RCC 7860 (cell line): ENCODE results near the gene ACBD4.

Experiments
- DNase-seq: peaks from one replicate; pipeline ENCODE4 v3.0.0-alpha.2; 2015; ENCODE audit warnings: low spot score
- FAIRE-seq: peaks from 2 replicates; lab custom pipeline; 2012; peaks lifted over from hg19 to GRCh38; lab: Jason Lieb, UNC

Gene ACBD4

DNA sequence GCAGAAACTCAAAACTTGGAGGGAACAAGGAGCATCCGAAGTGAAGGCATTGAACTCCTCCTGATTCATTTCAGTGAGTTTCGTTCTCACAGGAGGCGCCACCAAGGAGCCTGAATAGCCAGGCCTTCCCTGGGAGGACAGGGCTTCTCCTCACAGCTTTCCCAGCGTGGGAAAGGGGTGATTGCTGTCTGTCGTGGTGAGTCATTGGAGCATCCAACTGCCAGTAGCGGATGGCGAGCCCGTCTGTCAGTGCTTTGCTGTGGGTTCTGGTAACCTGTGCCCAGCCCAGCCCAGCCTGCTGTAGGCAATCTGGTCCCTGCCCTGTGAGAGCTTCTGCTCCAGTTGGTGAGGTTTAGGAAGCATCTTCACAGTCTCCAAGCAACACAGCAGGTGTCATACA lies 31.5 kb upstream of the ACBD4 start:
- FAIRE-seq (no peak), DNase-seq (no peak)

GRCh38 chr17:45104497-45104896 lies 31.0 kb upstream of the ACBD4 start:
- no peak for FAIRE-seq
- no peak for DNase-seq

DNA sequence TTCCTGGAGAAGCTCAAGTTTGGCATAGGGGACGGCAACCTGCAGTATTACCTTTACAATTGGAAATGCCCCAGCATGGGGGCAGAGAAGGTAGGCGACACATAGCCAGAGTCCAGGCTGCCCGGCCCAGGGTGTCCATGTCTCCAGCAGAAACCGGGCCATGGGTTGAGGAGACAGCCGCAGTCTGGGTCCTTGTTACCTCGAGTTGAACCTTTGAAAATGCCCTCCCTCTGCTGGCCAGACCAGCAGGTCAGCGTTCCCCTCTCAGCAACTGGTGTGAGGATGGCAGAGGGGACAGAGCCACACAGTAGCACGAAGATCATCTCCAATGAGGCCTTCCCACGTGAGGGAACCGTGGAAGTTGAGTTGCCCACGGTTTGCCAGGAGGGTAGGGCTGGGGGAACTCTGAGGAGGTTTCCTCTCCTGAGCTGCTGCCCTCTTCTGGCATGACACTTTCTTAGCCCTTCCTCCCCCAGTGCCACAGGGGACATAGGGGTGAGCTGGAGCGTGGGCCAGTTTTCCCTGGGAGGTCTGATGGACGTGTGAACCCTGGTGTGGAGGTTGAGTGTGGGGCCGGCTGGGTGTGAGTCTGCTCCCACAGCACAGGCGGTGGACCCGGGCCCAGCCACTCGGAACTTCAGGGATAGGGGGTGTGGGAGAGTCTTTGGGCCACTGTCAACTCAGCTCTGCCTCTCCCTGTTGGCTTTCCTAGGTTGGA lies 30.4 kb upstream of the ACBD4 start:
- FAIRE-seq = no peak

DNA sequence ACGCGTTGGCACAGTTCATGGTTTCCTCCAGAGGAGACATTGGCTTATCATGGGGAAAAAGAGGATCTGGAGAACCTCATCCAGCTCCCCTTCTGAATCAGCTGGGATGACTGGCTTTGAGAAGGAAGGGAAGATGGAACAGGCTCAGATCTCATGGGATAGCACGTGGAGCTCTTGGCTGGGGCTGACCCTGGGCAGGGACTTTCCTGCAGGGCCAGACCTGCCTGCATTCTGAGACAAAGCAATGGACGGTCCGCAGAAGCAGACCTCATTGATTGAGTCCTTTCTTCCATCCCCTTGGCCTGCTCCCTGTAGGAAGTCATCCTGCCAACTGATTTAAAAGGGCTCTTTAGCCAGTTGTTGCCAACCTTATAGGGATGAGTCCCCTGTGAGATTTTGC lies 29.4 kb upstream of the ACBD4 start:
- FAIRE-seq = no peak
- DNase-seq = no peak

More for the DNA sequence above, 30.4 kb upstream of the ACBD4 start:
- DNase-seq = no peak

DNA sequence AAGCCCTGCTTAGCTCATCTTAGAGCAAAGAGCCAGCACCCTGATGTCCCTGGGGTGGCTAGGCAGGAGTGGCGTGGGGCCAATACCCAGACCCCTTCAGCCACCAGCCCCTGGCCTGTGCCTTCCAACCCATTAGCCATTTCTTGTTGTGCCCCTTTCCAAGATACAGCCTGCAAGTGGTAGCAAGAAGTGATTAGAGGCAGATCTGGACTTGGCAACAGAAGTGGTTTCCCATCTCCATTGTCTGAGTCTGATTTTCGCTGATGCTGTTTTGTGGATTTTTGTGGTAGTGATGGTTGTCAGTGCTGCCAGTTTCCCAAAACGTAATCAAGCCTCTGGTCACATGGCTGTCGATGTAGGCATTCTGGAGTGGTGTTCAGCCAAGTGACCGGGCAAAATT lies 28.9 kb upstream of the ACBD4 start:
- DNase-seq (no peak), FAIRE-seq (no peak)

DNA sequence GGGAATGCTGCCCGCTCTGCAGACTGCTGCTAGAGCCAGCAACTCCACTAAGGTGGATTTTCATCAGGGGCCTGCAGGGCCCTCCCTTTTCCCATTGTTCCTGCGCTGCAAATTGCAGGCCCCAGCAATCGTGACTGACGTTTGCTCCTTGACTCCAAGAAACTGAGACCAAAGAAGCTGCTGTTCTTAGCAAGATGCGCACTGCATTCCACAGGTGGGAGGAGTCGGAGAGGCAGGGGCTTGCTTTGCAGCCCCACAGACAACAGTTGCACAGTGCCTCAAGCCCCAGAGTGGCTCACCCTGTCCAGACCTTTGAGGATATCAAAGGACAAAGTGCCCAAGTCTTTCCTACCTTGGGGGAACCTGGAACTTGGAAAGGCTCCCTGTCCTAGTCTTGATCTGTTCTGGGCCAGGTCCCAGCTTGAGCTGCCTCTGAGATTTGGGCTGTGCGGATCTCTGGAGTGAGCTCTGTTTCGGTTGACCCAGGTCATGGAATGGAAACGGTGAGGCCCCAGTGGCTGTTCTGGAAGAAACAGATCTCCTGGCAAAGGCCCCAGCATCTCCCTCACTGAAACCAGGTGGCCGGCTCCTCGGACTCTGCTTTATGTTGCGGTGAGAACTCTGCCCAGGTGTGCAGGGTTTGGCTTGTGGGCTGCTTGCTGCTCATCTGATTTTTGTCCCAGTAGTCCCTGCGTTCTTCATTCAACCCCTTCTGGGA lies 28.0 kb upstream of the ACBD4 start:
- FAIRE-seq (no peak), DNase-seq (no peak)

DNA sequence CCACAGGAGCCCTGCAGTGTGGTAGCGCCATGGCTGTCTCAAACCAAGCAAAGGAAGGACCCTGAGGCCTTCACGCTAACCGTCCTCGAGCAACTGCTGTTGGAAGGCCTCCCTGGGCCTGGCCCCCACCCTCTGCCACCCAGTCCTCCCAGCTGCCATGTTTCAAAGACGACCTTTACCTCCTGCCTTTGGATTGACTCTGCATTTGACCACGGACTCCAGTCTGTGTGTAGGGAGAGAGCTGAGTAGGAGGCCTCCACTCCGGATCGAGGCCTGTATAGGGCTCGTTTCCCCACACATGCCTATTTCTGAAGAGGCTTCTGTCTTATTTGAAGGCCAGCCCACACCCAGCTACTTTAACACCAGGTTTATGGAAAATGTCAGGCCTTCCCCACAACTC lies 27.4 kb upstream of the ACBD4 start:
- DNase-seq (no peak), FAIRE-seq (no peak)

DNA sequence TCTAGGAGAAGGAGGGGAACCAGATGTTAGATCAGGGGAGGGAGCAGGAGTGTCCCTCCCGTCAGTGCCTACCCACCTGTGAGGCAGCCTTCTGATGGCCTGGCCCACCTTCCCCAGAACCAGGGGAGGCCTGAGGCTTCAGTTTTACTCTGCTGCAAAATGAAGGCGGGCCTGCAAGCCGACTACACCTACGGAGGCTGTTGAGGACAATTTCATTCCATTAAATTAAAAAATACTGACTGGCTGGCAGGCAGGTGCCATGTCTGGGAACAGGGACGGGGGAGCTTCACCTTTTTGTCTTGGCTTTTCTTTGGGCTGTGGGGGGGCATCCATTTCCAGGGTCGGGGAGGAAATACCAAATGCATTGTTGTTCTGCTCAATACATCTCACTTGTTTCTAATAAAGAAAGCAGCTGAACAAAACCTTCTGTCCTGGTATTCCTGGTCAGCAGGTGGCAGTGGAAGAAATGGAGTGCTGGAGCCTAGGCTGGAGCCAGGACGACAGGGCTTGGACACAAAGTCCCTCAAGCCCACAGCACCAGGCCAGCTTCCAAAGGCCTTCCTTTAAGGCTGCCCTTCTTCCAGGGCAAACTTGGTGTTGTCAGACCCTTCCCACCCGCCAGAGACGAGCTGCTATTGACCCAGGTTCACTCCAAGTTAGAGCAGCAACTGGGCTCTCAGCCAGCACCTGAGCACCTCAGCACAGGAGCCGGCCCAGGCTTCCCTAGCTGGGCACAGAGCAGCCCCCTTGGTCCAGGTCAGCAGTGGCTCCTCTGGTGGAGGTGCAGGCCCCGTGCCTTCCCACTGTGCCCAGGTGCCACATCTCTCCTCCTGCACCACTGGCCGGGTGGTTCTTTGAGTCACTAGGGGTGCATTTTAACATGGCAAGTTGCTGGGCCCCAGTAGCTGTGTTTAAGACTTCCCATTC lies 26.6 kb upstream of the ACBD4 start:
- no peak for FAIRE-seq

DNA sequence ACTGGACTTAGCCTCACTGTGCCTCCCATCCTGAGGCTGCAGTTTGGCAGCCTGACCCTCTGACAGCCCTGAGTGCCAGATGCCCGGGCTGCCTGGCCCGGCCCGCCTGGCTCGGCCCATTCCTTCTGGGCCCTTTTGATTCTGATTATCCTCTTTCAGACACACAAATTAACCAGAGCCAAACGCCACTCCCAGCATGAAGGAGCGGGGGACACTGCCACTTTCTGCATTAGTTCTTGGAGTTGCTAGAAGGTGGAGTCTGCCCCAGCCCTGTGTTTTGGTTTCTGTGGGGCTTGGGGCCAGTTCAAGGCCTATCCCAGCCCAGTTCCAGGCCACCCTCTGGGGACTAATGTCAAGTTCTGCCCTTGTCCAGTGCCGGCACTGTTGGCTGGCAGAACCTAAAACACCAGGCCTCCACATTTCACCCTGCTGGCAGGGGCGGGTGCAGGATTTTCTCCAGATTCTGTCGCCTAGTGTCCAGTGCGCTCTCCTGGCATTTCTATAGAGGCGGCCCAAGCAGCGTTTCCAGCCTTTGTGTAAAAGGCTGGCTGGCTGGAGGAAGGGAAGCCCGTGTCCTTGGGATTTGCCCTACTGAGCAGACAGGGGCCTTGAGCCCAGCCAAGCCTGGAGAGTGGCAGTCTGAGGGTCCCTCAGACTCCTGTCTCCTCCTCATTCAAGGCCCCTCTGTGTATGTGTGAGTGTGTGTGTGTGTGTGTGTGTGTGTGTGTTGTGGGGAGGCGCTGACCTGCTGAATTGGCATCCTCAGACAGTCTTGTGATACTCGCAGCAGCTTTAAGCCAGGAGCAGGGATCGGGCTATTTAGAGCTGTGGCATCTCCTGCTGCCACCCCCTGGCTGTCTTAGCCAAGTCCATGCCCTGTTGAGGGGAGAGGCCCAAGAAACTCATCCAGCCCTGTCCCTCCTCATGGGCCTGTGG lies 24.5 kb upstream of the ACBD4 start:
- no peak for DNase-seq
- FAIRE-seq = no peak

More for the DNA sequence above, 26.6 kb upstream of the ACBD4 start:
- no peak for DNase-seq

DNA sequence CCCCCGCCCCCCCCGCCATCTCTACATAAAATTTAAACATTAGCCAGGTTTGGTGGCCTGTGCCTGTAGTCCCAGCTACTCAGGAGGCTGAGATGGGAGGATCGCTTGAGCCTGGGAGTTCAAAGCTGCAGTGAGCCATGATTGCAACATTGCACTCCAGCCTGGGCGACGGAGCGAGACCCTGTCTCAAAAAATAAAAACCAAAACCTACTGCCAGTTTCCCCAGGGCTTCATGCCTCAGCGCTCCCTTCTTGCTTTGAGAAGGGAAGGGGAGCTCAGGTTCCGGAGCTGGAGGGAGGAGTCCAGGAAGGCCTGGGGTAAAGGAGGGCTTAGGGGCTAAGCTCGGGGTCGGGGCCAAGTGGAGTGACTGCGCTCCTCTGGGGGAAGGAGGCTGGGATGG lies 23.6 kb upstream of the ACBD4 start:
- DNase-seq (no peak), FAIRE-seq (no peak)

GRCh38 chr17:45112559-45113423 lies 22.7 kb upstream of the ACBD4 start:
- DNase-seq (no peak), FAIRE-seq (no peak)

DNA sequence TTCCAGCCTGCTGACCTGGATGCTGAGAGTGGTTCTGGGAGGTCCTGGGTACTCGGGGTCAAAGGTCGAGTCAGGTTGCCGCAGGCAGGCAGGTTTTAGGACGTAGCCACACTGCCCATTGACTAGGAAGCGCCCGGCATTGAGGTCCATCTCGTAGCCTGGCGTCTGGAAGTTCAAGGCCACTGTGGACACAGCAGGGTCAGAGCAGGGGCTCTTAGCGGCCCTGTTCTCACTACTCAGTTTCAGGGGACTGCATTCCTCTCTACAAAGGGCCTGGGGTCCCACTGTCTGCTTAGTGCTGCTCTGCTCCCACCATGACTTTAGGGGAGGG lies 22.1 kb upstream of the ACBD4 start:
- no peak for DNase-seq

DNA sequence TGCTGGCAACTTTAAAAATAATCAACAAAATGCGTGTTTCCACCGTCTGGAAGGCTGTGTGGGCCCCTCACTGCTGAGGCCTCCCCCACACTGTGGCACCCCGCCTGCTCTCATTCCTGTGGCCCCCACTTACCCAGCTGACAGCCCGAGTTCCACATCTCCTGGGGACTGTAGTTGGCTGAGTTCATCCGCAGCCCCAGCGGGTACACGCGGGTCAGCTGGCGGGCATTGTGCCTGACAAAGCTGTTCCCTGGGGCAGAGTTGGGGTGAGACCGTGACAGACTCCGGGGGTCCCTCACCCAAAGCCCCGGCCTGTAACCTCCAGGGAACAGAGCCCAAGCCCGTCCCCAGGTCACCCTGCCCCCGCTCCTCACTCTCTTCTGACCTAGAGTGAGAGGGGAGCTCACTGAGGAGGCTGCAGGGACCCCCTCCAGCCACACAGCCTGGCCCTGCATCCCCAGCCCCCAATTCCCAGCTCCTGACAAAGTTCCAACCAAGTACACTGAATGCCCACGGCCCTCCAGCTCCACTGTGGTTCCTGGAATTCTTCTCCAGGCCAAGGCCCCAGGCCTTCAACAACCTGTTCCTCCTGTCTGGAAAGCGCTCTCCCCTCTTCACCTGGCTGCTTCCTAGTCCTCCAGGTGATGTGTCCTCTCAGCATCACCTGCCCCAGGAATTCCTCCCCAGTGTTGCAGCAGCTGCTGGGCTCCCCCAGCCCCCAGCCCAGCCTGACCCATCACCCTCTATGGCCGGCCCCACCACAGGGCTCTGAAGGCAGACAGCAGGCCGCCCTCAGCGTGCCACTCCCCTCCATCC lies 21.2 kb upstream of the ACBD4 start:
- FAIRE-seq (no peak), DNase-seq (no peak)

More for the DNA sequence above, 22.1 kb upstream of the ACBD4 start:
- no peak for FAIRE-seq

GRCh38 chr17:45115015-45115625 lies 20.4 kb upstream of the ACBD4 start:
- FAIRE-seq = no peak
- no peak for DNase-seq

DNA sequence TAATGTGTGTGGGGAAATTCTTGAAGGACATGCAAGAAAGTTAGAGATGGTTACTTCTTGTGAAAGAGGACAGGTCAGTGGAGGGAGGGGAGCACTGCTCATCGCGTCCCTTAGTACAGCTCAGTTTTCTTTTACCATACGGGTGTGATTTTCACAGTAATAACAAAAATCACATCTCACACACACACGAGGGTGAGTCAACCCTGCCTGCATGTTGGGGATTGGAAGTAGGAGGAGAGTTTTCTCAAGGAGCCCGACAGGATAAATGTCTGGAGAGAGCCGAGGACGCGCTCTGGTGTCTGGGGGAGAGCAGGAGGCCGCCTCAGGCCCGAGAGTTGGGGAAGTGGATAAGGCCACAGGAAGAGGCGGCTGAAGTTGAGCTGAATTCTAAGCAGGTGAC lies 19.6 kb upstream of the ACBD4 start:
- FAIRE-seq = no peak

GRCh38 chr17:45116434-45117016 lies 19.0 kb upstream of the ACBD4 start:
- DNase-seq (no peak), FAIRE-seq (no peak)

More for the DNA sequence above, 19.6 kb upstream of the ACBD4 start:
- DNase-seq = no peak

- FAIRE-seq = no peak
- DNase-seq = no peak
Observed at GRCh38 chr17:45117334-45117733, 18.2 kb upstream of the ACBD4 start.
